ENCODE results near the gene VWCE. TPM values are rescaled to one million over a fixed set of nuclear protein-coding genes. Genes with fewer than 3 reads are reported as not detected.
"Not testable (repeated sequence)": the region's sequence is repeated elsewhere in the genome, so short reads cannot be mapped to it uniquely, and the experiment has no call there.

VWCE gene
- polyA plus RNA-seq, 12 donors = 3.5 to 9.0 (median 5.2) TPM; not detected in 2

GRCh38 chr11:61218306-61218705 is 76.8 kb downstream of the VWCE start:
- DNase-seq = not testable (repeated sequence)

- DNase-seq = not testable (repeated sequence)
Measured at GRCh38 chr11:61213711-61214324, 81.3 kb downstream of the VWCE start.

- not testable (repeated sequence) for DNase-seq
Measured at GRCh38 chr11:61212202-61212601, 82.9 kb downstream of the VWCE start.

- not testable (repeated sequence) for DNase-seq
Measured at GRCh38 chr11:61211327-61211952, 83.7 kb downstream of the VWCE start.

- DNase-seq = not testable (repeated sequence)
Measured at GRCh38 chr11:61210629-61211028, 84.5 kb downstream of the VWCE start.

Other genes starting within 250 kb of the VWCE start
- 1 to 10 TPM in 1 of 12 donors, under 1 TPM in 7, not detected in 4; 0.05 to 1.7 (median 0.11) TPM for gene CD5, start 192.8 kb downstream of the VWCE start, polyA plus RNA-seq (ENCODE audit: insufficient read length in 12 of 12)
- gene VPS37C, start 133.9 kb downstream of the VWCE start, polyA plus RNA-seq (ENCODE audit: insufficient read length in 12 of 12) = 10 to 100 TPM in 11 of 12 donors, not detected in 1; 13.3 to 21.1 (median 15.7) TPM
- 1 to 10 TPM in 1 of 12 donors, under 1 TPM in 7, not detected in 4; 0.12 to 1.4 (median 0.37) TPM for gene PGA3, start 91.8 kb downstream of the VWCE start, polyA plus RNA-seq (ENCODE audit: insufficient read length in 12 of 12)
- gene PGA4, start 73.0 kb downstream of the VWCE start, polyA plus RNA-seq (ENCODE audit: insufficient read length in 12 of 12) = 1 to 10 TPM in 5 of 12 donors, under 1 TPM in 5, not detected in 2; 0.22 to 2.6 (median 1.2) TPM
- gene PGA5, start 54.1 kb downstream of the VWCE start, polyA plus RNA-seq (ENCODE audit: insufficient read length in 12 of 12) = 1 to 10 TPM in 6 of 12 donors, under 1 TPM in 4, not detected in 2; 0.32 to 1.9 (median 1.1) TPM
- gene DDB1, start 37.8 kb upstream of the VWCE start, polyA plus RNA-seq (ENCODE audit: insufficient read length in 12 of 12) = 100 to 1,000 TPM; 158 to 355 (median 188) TPM
- 10 to 100 TPM in 11 of 12 donors, not detected in 1; 12.4 to 43.6 (median 18.2) TPM for gene TKFC, start 37.9 kb upstream of the VWCE start, polyA plus RNA-seq (ENCODE audit: insufficient read length in 12 of 12)
- gene CYB561A3, start 66.6 kb upstream of the VWCE start, polyA plus RNA-seq (ENCODE audit: insufficient read length in 12 of 12) = 10 to 100 TPM in 11 of 12 donors, not detected in 1; 13.4 to 37.7 (median 17.1) TPM
- gene TMEM138, start 67.1 kb upstream of the VWCE start, polyA plus RNA-seq (ENCODE audit: insufficient read length in 12 of 12) = 10 to 100 TPM in 11 of 12 donors, not detected in 1; 13.8 to 75.4 (median 23.4) TPM
- gene TMEM216, start 97.3 kb upstream of the VWCE start, polyA plus RNA-seq (ENCODE audit: insufficient read length in 12 of 12) = 10 to 100 TPM in 11 of 12 donors, not detected in 1; 11.6 to 21.2 (median 16.0) TPM
- gene CPSF7, start 134.7 kb upstream of the VWCE start, polyA plus RNA-seq (ENCODE audit: insufficient read length in 12 of 12) = 100 to 1,000 TPM in 1 of 12 donors, 10 to 100 TPM in 10, not detected in 1; 65.5 to 116 (median 74.9) TPM
- gene SDHAF2, start 134.8 kb upstream of the VWCE start, polyA plus RNA-seq (ENCODE audit: insufficient read length in 12 of 12) = 10 to 100 TPM in 11 of 12 donors, not detected in 1; 29.1 to 36.6 (median 30.4) TPM
- under 1 TPM in 8 of 12 donors, not detected in 4; 0.11 to 0.34 (median 0.16) TPM for gene LRRC10B, start 213.4 kb upstream of the VWCE start, polyA plus RNA-seq (ENCODE audit: insufficient read length in 12 of 12)